Measurements from ENCODE around the gene DOK4.

Gene DOK4

GRCh38 chr16:57516773-57517172, 30.5 kb upstream of the DOK4 start:
- H3K27ac Mint-ChIP-seq (ENCODE audit: low read depth) = peak overlapping the region; percentile 61
- H3K4me1 Mint-ChIP-seq = peaks cover 11% of the 10 kb centered on the region
- ATAC-seq (replicated peaks; ENCODE audit: extremely low read depth, poor library complexity, severe bottlenecking) (no peak), DNase-seq (ENCODE audit: low spot score in 2 of 2) (no peak)
- H3K36me3 Mint-ChIP-seq (ENCODE audit: insufficient read depth) = peaks cover 13% of the 10 kb centered on the region
- H3K9me3 Mint-ChIP-seq = no peaks in the 10 kb centered on the region
- no peaks in the 10 kb centered on the region for H3K27me3 Mint-ChIP-seq
- H3K4me3 Mint-ChIP-seq = no peak overlapping the region

GRCh38 chr16:57516176-57516725, 30.0 kb upstream of the DOK4 start:
- Mint-ChIP-seq H3K4me3 (no peak overlapping the region), H3K4me1 (peaks cover 11% of the 10 kb centered on the region), H3K27ac (ENCODE audit: low read depth) (peak overlapping the region; percentile 61), H3K36me3 (ENCODE audit: insufficient read depth) (peaks cover 13% of the 10 kb centered on the region), H3K9me3 (no peaks in the 10 kb centered on the region), H3K27me3 (no peaks in the 10 kb centered on the region)
- no peak for DNase-seq (ENCODE audit: low spot score in 2 of 2)
- ATAC-seq (replicated peaks; ENCODE audit: extremely low read depth, poor library complexity, severe bottlenecking) = no peak

GRCh38 chr16:57514791-57515600, 28.7 kb upstream of the DOK4 start:
- peaks cover 13% of the 10 kb centered on the region for H3K36me3 Mint-ChIP-seq (ENCODE audit: insufficient read depth)
- H3K4me3 Mint-ChIP-seq = no peak overlapping the region
- H3K9me3 Mint-ChIP-seq = no peaks in the 10 kb centered on the region
- no peaks in the 10 kb centered on the region for H3K27me3 Mint-ChIP-seq
- H3K4me1 Mint-ChIP-seq = peaks cover 2% of the 10 kb centered on the region
- no peak for DNase-seq (ENCODE audit: low spot score in 2 of 2)
- no peak for ATAC-seq (replicated peaks; ENCODE audit: extremely low read depth, poor library complexity, severe bottlenecking)
- H3K27ac Mint-ChIP-seq (ENCODE audit: low read depth) = no peak overlapping the region

GRCh38 chr16:57514371-57514770, 28.1 kb upstream of the DOK4 start:
- ATAC-seq (replicated peaks; ENCODE audit: extremely low read depth, poor library complexity, severe bottlenecking) (no peak), DNase-seq (ENCODE audit: low spot score in 2 of 2) (no peak)
- no peaks in the 10 kb centered on the region for H3K27me3 Mint-ChIP-seq
- H3K9me3 Mint-ChIP-seq = no peaks in the 10 kb centered on the region
- peaks cover 13% of the 10 kb centered on the region for H3K36me3 Mint-ChIP-seq (ENCODE audit: insufficient read depth)
- H3K27ac Mint-ChIP-seq (ENCODE audit: low read depth) = no peak overlapping the region
- no peak overlapping the region for H3K4me3 Mint-ChIP-seq
- no peaks in the 10 kb centered on the region for H3K4me1 Mint-ChIP-seq

GRCh38 chr16:57513371-57514102, 27.2 kb upstream of the DOK4 start:
- H3K4me1 Mint-ChIP-seq = no peaks in the 10 kb centered on the region
- H3K27me3 Mint-ChIP-seq = no peaks in the 10 kb centered on the region
- ATAC-seq (replicated peaks; ENCODE audit: extremely low read depth, poor library complexity, severe bottlenecking) (no peak), DNase-seq (ENCODE audit: low spot score in 2 of 2) (no peak)
- no peaks in the 10 kb centered on the region for H3K9me3 Mint-ChIP-seq
- H3K4me3 Mint-ChIP-seq = no peak overlapping the region
- no peak overlapping the region for H3K27ac Mint-ChIP-seq (ENCODE audit: low read depth)
- peaks cover 11% of the 10 kb centered on the region for H3K36me3 Mint-ChIP-seq (ENCODE audit: insufficient read depth)

GRCh38 chr16:57512296-57513001, 26.2 kb upstream of the DOK4 start:
- DNase-seq (ENCODE audit: low spot score in 2 of 2) (no peak), ATAC-seq (replicated peaks; ENCODE audit: extremely low read depth, poor library complexity, severe bottlenecking) (no peak)
- no peaks in the 10 kb centered on the region for H3K4me1 Mint-ChIP-seq
- H3K36me3 Mint-ChIP-seq (ENCODE audit: insufficient read depth) = peaks cover 11% of the 10 kb centered on the region
- H3K27me3 Mint-ChIP-seq = peaks cover under 1% of the 10 kb centered on the region
- no peaks in the 10 kb centered on the region for H3K9me3 Mint-ChIP-seq
- H3K27ac Mint-ChIP-seq (ENCODE audit: low read depth) = no peak overlapping the region
- H3K4me3 Mint-ChIP-seq = no peak overlapping the region

- no peaks in the 10 kb centered on the region for H3K4me1 Mint-ChIP-seq
- DNase-seq (ENCODE audit: low spot score in 2 of 2) = no peak
- H3K4me3 Mint-ChIP-seq = no peak overlapping the region
- H3K27ac Mint-ChIP-seq (ENCODE audit: low read depth) = no peak overlapping the region
- ATAC-seq (replicated peaks; ENCODE audit: extremely low read depth, poor library complexity, severe bottlenecking) = no peak
- peaks cover 16% of the 10 kb centered on the region for H3K27me3 Mint-ChIP-seq
- peaks cover 3% of the 10 kb centered on the region for H3K36me3 Mint-ChIP-seq (ENCODE audit: insufficient read depth)
- H3K9me3 Mint-ChIP-seq = no peaks in the 10 kb centered on the region
Measured at GRCh38 chr16:57510016-57510871, 24.0 kb upstream of the DOK4 start.

DNA sequence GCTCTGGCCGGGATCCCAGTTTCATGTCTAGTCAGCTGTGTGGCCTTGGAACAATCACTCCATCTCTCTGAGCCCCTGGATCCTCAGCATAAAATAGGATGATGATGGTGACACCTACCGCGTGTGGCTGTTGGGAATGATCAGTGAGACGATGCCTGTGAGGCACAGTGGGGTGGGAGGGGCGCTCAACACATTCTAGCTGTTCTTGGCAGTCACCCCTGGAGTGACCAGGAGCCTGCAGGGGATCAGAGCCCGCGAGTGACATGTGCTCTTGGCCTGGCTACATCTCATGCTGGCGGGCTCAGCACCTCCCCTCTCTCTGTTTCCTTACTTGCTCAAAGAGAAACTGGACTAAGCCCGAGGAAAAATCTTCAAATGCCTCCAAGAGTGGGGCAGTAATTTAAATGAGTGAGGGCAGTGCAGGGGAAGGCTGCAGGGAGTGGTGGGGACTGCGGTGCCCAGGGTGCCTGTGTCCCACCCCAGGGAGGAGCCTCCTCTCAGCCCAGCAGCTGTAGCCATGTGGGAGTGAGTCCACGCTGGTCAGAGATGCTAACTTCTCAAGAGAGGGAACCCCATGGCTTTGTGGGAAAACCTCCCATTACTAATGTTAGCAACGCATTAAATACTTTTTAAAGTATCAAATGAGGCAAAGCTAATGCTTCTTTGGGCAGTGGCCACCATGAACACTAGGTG, 23.1 kb upstream of the DOK4 start:
- Mint-ChIP-seq H3K4me3 (no peak overlapping the region), H3K27me3 (peaks cover 16% of the 10 kb centered on the region), H3K9me3 (no peaks in the 10 kb centered on the region), H3K27ac (ENCODE audit: low read depth) (no peak overlapping the region), H3K4me1 (no peaks in the 10 kb centered on the region), H3K36me3 (ENCODE audit: insufficient read depth) (peaks cover 2% of the 10 kb centered on the region)
- ATAC-seq (replicated peaks; ENCODE audit: extremely low read depth, poor library complexity, severe bottlenecking) (no peak), DNase-seq (ENCODE audit: low spot score in 2 of 2) (no peak)

DNA sequence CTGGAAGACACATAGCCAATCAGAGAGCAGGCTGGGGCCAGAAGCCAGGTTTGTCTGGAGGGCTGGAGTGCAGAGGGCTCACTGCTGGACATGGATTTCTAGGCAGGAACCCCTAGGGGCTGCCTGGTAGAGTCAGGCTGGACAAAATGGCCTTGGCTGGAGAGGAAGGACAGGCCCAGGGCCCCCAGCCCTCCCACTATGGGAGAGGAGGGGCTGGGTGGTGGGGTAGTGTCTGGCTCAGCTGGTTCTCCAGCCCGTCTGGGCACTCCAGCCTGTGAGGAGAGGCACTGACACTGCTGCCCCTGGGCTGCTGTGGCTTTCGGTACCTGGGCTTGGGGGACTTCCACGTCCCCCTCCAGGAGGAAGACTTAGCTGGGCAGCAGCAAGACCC, 21.7 kb upstream of the DOK4 start:
- no peak for DNase-seq (ENCODE audit: low spot score in 2 of 2)
- Mint-ChIP-seq H3K27me3 (peaks cover 16% of the 10 kb centered on the region), H3K4me1 (no peaks in the 10 kb centered on the region), H3K9me3 (no peaks in the 10 kb centered on the region), H3K4me3 (no peak overlapping the region), H3K27ac (ENCODE audit: low read depth) (no peak overlapping the region), H3K36me3 (ENCODE audit: insufficient read depth) (peaks cover 2% of the 10 kb centered on the region)
- ATAC-seq (replicated peaks; ENCODE audit: extremely low read depth, poor library complexity, severe bottlenecking) = no peak

DNA sequence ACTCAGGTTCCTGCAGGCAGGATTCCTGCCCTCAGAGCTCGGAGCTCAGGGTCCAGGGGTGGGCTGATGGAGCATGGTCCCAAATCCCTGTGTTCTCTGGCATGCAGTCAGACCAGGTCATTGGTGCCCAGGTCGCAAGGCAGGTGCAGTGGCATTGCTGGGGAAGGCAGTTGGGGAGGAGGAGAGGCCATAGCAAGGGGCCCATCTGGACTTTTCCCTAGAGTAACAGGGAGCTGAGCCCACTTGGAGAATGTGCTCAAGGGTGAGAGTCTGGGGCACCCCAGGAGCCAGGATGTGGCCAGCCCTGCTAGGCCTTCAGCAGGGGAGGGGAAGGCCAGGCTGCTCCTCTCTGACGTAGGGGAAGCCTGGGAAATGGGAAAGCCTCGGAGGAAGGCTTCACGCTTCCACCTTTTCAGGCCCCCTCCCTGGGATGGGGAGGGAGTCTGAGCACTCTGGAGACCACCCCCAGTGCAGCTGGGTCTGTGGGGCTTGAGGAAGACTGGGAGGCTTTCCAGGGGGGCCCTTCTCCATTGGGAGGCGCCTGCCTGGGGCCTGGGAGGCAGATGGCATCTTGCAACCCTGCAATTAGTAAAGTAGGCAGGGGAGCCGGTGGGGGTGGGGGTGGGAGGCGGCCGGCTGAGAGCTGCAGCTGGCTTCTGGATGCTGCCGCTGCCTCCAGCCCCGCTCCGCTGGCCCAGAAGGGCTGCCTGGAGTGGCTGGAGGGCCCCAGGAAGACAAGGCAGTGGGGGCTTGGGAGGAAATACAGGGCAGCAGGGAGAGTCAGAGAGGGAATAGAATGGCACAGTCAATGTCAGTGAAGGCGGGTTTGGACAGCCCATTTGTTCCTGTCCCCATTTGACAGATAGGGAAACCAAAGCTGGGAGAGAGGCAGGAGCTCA, 21.1 kb upstream of the DOK4 start:
- no peak for ATAC-seq (replicated peaks; ENCODE audit: extremely low read depth, poor library complexity, severe bottlenecking)
- no peak for DNase-seq (ENCODE audit: low spot score in 2 of 2)
- H3K27me3 Mint-ChIP-seq = peaks cover 16% of the 10 kb centered on the region
- H3K36me3 Mint-ChIP-seq (ENCODE audit: insufficient read depth) = peaks cover 2% of the 10 kb centered on the region
- no peaks in the 10 kb centered on the region for H3K9me3 Mint-ChIP-seq
- no peaks in the 10 kb centered on the region for H3K4me1 Mint-ChIP-seq
- no peak overlapping the region for H3K4me3 Mint-ChIP-seq
- no peak overlapping the region for H3K27ac Mint-ChIP-seq (ENCODE audit: low read depth)

- H3K36me3 Mint-ChIP-seq (ENCODE audit: insufficient read depth) = peaks cover 2% of the 10 kb centered on the region
- peaks cover 16% of the 10 kb centered on the region for H3K27me3 Mint-ChIP-seq
- no peak overlapping the region for H3K4me3 Mint-ChIP-seq
- ATAC-seq (replicated peaks; ENCODE audit: extremely low read depth, poor library complexity, severe bottlenecking) = no peak
- no peak for DNase-seq (ENCODE audit: low spot score in 2 of 2)
- peaks cover 8% of the 10 kb centered on the region for H3K4me1 Mint-ChIP-seq
- no peaks in the 10 kb centered on the region for H3K9me3 Mint-ChIP-seq
- H3K27ac Mint-ChIP-seq (ENCODE audit: low read depth) = no peak overlapping the region
Measured at GRCh38 chr16:57505169-57505568, 18.9 kb upstream of the DOK4 start.

Data from central memory CD8-positive, alpha-beta T cell (primary cell).